ENCODE data around the gene HHIPL1. TPM values are rescaled to one million over a fixed set of nuclear protein-coding genes. Genes with fewer than 3 reads are reported as not detected.

HHIPL1 gene
- total and polyA plus RNA-seq, 2 donors (not counting 3 experiments of a cell fraction or from before 2014, with no cell fraction given): 1.3 to 2.1 TPM

DNA sequence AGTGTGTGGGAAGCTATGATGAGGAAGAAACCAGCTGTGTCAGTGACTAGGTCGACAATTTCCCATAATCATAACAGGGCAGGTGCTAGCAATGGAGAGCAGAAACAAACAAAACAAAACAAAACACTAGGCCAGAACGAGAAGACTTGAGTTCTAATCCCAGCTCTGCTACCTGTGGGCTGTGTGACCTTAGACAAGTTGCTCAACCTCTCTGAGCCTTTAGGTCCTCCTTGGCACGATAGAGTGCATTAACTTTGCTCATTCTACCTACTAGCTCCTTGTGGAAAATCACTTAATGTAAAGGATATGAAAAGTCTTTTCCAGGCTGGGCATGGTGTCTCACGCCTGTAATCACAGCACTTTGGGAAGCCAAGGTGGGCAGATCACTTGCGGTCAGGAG lies 11.2 kb downstream of the HHIPL1 start:
- no peak overlapping the region for H3K9ac ChIP-seq (replicated peaks; ENCODE audit: extremely low read depth, insufficient read depth, low read length)
- no peak overlapping the region for H2AFZ ChIP-seq (ENCODE audit: low read depth, low read length)
- POLR2A ChIA-PET: no interaction called here
- TF ChIP-seq, protein P1, sequence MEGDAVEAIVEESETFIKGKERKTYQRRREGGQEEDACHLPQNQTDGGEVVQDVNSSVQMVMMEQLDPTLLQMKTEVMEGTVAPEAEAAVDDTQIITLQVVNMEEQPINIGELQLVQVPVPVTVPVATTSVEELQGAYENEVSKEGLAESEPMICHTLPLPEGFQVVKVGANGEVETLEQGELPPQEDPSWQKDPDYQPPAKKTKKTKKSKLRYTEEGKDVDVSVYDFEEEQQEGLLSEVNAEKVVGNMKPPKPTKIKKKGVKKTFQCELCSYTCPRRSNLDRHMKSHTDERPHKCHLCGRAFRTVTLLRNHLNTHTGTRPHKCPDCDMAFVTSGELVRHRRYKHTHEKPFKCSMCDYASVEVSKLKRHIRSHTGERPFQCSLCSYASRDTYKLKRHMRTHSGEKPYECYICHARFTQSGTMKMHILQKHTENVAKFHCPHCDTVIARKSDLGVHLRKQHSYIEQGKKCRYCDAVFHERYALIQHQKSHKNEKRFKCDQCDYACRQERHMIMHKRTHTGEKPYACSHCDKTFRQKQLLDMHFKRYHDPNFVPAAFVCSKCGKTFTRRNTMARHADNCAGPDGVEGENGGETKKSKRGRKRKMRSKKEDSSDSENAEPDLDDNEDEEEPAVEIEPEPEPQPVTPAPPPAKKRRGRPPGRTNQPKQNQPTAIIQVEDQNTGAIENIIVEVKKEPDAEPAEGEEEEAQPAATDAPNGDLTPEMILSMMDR (IDR thresholded peaks at IDR 0.05; ENCODE audit: extremely low read depth in 1 of 2, insufficient read depth in 1 of 2, low read depth in 1 of 2, low read length in 2 of 2): no peak
- no peak for TF ChIP-seq GATA2 (IDR thresholded peaks at IDR 0.05; ENCODE audit: insufficient read depth, insufficient read length, low read depth, low read length)
- no peak for TF ChIP-seq JUN (IDR thresholded peaks at IDR 0.05; ENCODE audit: borderline replicate concordance, insufficient read depth, insufficient read length, low read depth)
- TF ChIP-seq MYC (IDR thresholded peaks at IDR 0.05; ENCODE audit: low read depth, low read length): no peak
- no peak for TF ChIP-seq FOS (IDR thresholded peaks at IDR 0.05; ENCODE audit: borderline replicate concordance, insufficient read depth, low read length)
- TF ChIP-seq, protein P2, sequence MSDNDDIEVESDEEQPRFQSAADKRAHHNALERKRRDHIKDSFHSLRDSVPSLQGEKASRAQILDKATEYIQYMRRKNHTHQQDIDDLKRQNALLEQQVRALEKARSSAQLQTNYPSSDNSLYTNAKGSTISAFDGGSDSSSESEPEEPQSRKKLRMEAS (IDR thresholded peaks at IDR 0.05; ENCODE audit: insufficient read depth, insufficient read length): no peak
- no peak for TF ChIP-seq EZH2 (IDR thresholded peaks at IDR 0.05; ENCODE audit: borderline replicate concordance, low read depth, low read length, severe bottlenecking)
- TF ChIP-seq POLR2AphosphoS5 (IDR thresholded peaks at IDR 0.05; ENCODE audit: insufficient read depth, low read depth, low read length): no peak
- no peak overlapping the region for H3K4me2 ChIP-seq (ENCODE audit: insufficient read depth, low read length)
- H3K4me1 ChIP-seq (ENCODE audit: control insufficient read depth, extremely low read depth, insufficient read depth, low read length): no peaks in the 10 kb centered on the region
- DNase-seq (ENCODE audit: low read depth, low spot score): no peak
- H3K27ac ChIP-seq (ENCODE audit: insufficient read depth, low read depth, low read length): no peak overlapping the region
- no peaks in the 10 kb centered on the region for H3K36me3 ChIP-seq (ENCODE audit: control insufficient read depth in 2 of 2, extremely low read depth in 1 of 2, insufficient read depth in 2 of 2, low read length in 2 of 2)
- intact Hi-C loops (cut with micrococcal nuclease) (no loop called here), dilution Hi-C loops (cut with MboI; ENCODE audit: extremely low pct_ligation_motif_present, low sequenced_read_pairs) (no loop called here)
- BruUV-seq (replicated peaks): no TSS peak
- no peak overlapping the region for H3K4me3 ChIP-seq (replicated peaks in 1 of 3; ENCODE audit: insufficient read depth in 1 of 3, low read depth in 1 of 3, low read length in 3 of 3)
- CTCF ChIA-PET: interaction anchor here (1.6 kb wide), 1 partner anchor 244 kb away, joined by 3 read pairs; no protein-coding TSS in a partner anchor
- peaks cover 38 to 43% of the 10 kb centered on the region in 2 experiments for H3K27me3 ChIP-seq (ENCODE audit: control insufficient read depth in 2 of 2, insufficient read depth in 2 of 2, low read length in 2 of 2)
- no peaks in the 10 kb centered on the region for H4K20me1 ChIP-seq (replicated peaks; ENCODE audit: control insufficient read depth, extremely low read depth, insufficient read depth, low read length)
- H3K9me1 ChIP-seq (replicated peaks; ENCODE audit: control insufficient read depth, extremely low read depth, insufficient read depth, low read length): no peaks in the 10 kb centered on the region
- no peaks in the 10 kb centered on the region for H3K79me2 ChIP-seq (ENCODE audit: control insufficient read depth, insufficient read depth, low read length)
- no peak for FAIRE-seq
- H3K9me3 ChIP-seq (replicated peaks; ENCODE audit: control insufficient read depth, insufficient read depth, low read length): no peaks in the 10 kb centered on the region

Data from endothelial cell of umbilical vein (primary cell).